ENCODE data around the gene CDK5RAP2. TPM values are rescaled to one million over a fixed set of nuclear protein-coding genes. Genes with fewer than 3 reads are reported as not detected.

Gene CDK5RAP2
- total and polyA plus RNA-seq, 9 of the 15 experiments (the other 6 are each of a cell fraction or from before 2014, with no cell fraction given): 19.9 to 68.8 (median 42.2) TPM

GRCh38 chr9:120567874-120568273 lies 12.1 kb downstream of the CDK5RAP2 start (continued):
- TF ChIP-seq REST (IDR thresholded peaks at IDR 0.05; ENCODE audit: borderline replicate concordance) (no peak), REST (CRISPR knock-in tag; IDR thresholded peaks at IDR 0.05; ENCODE audit: low read depth) (no peak), SOX6 (IDR thresholded peaks at IDR 0.05) (no peak), KDM2B (CRISPR knock-in tag; IDR thresholded peaks at IDR 0.05) (no peak), ZNF318 (IDR thresholded peaks at IDR 0.05; ENCODE audit: borderline replicate concordance in 1 of 2, low read depth in 1 of 2) (no peak), ZNF184 (CRISPR knock-in tag; IDR thresholded peaks at IDR 0.05) (no peak), ZBTB34 (CRISPR knock-in tag; IDR thresholded peaks at IDR 0.05) (no peak), ZKSCAN1 (IDR thresholded peaks at IDR 0.05; ENCODE audit: low read depth, low read length) (no peak), SRSF1 (IDR thresholded peaks at IDR 0.05; ENCODE audit: low read depth, low read length) (no peak)

All from K562 (cell line).